Panc1 (cell line): ENCODE results near the gene GLIS1.

Experiments used
- POLR2AphosphoS5 ChIP-seq: IDR thresholded peaks from 2 replicates; pipeline ENCODE4 v1.6.1; 2012; ENCODE audit warnings: mild to moderate bottlenecking, low read depth, low read length, moderate library complexity
- SIN3A ChIP-seq: IDR thresholded peaks from 2 replicates; pipeline ENCODE4 v1.6.1; 2012; ENCODE audit warnings: low read depth, mild to moderate bottlenecking, low read length, moderate library complexity, borderline replicate concordance; ENCODE audit not compliant: insufficient read depth
- TCF7L2 ChIP-seq: IDR thresholded peaks from 2 replicates; pipeline ENCODE4 v1.6.1; 2011; ENCODE audit warnings: mild to moderate bottlenecking, low read depth, low read length, inconsistent platforms
- TF ChIP-seq, protein P1 (sequence below): fragments of 450-650 bp; IDR thresholded peaks from 2 replicates; pipeline ENCODE4 v1.5.1; 2017; ENCODE audit warnings: mild to moderate bottlenecking
- TF ChIP-seq, protein P2 (sequence below), 2 experiments: IDR thresholded peaks; 2 replicates each; pipeline ENCODE4 v1.6.1; 2011 to 2012; ENCODE audit warnings: low read depth in 2 of 2, control low read depth in 1 of 2, low read length in 1 of 2, mild to moderate bottlenecking in 1 of 2, moderate library complexity in 1 of 2; ENCODE audit not compliant: insufficient read depth in 1 of 2

DNA sequence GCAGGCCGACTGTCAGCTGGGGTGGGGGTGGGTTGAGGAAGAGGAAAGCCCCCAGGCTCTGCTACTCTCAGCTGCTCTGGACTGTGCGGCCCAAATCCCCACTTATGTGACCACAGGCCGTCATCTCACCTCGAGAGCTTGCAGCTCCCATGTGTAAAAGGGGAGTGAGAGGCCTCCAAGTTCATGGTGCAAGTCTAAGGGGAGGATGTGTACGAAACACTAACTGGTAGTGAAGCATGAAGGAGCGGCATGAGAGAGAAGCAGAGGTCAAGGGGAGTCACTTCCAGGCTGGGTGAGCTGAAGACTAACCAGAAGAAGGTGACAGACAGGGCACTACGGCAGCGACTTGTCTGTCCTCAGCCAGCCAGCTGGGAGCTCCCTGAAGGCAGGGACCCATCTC lies 43.8 kb downstream of the GLIS1 start:
- TF ChIP-seq, protein P1, sequence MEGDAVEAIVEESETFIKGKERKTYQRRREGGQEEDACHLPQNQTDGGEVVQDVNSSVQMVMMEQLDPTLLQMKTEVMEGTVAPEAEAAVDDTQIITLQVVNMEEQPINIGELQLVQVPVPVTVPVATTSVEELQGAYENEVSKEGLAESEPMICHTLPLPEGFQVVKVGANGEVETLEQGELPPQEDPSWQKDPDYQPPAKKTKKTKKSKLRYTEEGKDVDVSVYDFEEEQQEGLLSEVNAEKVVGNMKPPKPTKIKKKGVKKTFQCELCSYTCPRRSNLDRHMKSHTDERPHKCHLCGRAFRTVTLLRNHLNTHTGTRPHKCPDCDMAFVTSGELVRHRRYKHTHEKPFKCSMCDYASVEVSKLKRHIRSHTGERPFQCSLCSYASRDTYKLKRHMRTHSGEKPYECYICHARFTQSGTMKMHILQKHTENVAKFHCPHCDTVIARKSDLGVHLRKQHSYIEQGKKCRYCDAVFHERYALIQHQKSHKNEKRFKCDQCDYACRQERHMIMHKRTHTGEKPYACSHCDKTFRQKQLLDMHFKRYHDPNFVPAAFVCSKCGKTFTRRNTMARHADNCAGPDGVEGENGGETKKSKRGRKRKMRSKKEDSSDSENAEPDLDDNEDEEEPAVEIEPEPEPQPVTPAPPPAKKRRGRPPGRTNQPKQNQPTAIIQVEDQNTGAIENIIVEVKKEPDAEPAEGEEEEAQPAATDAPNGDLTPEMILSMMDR, result no peak
- TF ChIP-seq SIN3A, result no peak
- TF ChIP-seq POLR2AphosphoS5, result no peak
- TF ChIP-seq, protein P2, sequence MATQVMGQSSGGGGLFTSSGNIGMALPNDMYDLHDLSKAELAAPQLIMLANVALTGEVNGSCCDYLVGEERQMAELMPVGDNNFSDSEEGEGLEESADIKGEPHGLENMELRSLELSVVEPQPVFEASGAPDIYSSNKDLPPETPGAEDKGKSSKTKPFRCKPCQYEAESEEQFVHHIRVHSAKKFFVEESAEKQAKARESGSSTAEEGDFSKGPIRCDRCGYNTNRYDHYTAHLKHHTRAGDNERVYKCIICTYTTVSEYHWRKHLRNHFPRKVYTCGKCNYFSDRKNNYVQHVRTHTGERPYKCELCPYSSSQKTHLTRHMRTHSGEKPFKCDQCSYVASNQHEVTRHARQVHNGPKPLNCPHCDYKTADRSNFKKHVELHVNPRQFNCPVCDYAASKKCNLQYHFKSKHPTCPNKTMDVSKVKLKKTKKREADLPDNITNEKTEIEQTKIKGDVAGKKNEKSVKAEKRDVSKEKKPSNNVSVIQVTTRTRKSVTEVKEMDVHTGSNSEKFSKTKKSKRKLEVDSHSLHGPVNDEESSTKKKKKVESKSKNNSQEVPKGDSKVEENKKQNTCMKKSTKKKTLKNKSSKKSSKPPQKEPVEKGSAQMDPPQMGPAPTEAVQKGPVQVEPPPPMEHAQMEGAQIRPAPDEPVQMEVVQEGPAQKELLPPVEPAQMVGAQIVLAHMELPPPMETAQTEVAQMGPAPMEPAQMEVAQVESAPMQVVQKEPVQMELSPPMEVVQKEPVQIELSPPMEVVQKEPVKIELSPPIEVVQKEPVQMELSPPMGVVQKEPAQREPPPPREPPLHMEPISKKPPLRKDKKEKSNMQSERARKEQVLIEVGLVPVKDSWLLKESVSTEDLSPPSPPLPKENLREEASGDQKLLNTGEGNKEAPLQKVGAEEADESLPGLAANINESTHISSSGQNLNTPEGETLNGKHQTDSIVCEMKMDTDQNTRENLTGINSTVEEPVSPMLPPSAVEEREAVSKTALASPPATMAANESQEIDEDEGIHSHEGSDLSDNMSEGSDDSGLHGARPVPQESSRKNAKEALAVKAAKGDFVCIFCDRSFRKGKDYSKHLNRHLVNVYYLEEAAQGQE (IDR thresholded peaks at IDR 0.05; ENCODE audit: insufficient read depth in 1 of 2, low read depth in 2 of 2, low read length in 1 of 2), result no peak
- no peak for TF ChIP-seq TCF7L2
